Upper lobe of right lung (tissue), 1 donor: Measurements from ENCODE around the gene CFAP20. TPM values are rescaled to one million over a fixed set of nuclear protein-coding genes. Genes with fewer than 3 reads are reported as not detected.

Source experiments
- ATAC-seq: fragments of 200-7000 bp; cut with Tn5 transposase; one replicate; pipeline ENCODE4 v1.9.1; 2020; ENCODE audit warnings: mild to moderate bottlenecking, moderate library complexity
- DNase-seq: peaks from one replicate; pipeline ENCODE4 v3.0.0-alpha.2; 2020
- H3K27ac ChIP-seq: fragments of 200-600 bp; one replicate; pipeline ENCODE4 v1.8.0; 2022
- H3K27me3 ChIP-seq: fragments of 200-600 bp; one replicate; pipeline ENCODE4 v1.8.0; 2022; ENCODE audit warnings: mild to moderate bottlenecking
- H3K36me3 ChIP-seq: fragments of 200-600 bp; one replicate; pipeline ENCODE4 v1.8.0; 2022
- H3K4me1 ChIP-seq: fragments of 200-600 bp; one replicate; pipeline ENCODE4 v1.8.0; 2022
- H3K4me3 ChIP-seq: fragments of 200-600 bp; one replicate; pipeline ENCODE4 v1.8.0; 2022; ENCODE audit warnings: mild to moderate bottlenecking
- H3K9me3 ChIP-seq: fragments of 200-600 bp; one replicate; pipeline ENCODE4 v1.8.0; 2022
- intact Hi-C: fragments of 100-400 bp; cut with DNase I; formaldehyde crosslinking; loops from one replicate; pipeline ENCODE4 v1.11.0; 2022
- total RNA-seq: library from RNA; stranded (reverse); fragmentation: NEBNext Ultra II Directional; extraction: Animal tissue kit (Norgen Biotek cat#: 25700); gene quantifications from one replicate; pipeline ENCODE4 v1.2.1, GENCODE V29; 2021
- TF ChIP-seq, protein P1 (sequence below): fragments of 200-600 bp; IDR thresholded peaks from one replicate; pipeline ENCODE4 v1.8.0; 2022; ENCODE audit warnings: antibody characterized with exemption
- donor health status: DM: no; HTN: yes; CAD: no; lungs with severe emphysema.

Gene CFAP20
- total RNA-seq, 1 donor from 2014 or later: 24.8 TPM

DNA sequence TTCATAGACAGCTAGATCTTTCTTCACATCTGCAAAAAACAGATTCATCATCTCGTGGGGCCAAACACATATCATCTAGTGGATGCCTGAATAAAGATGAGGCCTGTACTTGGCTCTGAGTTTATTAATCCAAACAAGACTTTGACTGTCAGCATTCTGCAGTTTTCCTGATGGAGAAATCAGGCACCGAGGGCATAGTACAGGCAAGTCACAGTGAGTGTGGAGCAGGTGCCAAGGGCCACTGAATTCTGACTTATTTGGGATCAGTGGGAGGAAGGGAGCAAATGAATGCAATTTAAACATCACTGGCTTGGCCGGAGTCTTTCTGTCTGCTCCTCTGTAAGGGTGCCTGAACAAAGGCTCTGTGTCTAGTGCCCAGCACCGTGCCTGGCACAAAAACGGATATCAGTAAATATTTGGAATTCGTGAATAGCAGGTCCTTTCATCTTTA lies 975 bp downstream of the CFAP20 start:
- H3K36me3 ChIP-seq: no peaks in the 10 kb centered on the region
- peak overlapping the region; percentile 88 for H3K27ac ChIP-seq
- peaks cover 33% of the 10 kb centered on the region for H3K4me1 ChIP-seq
- TF ChIP-seq, protein P1, sequence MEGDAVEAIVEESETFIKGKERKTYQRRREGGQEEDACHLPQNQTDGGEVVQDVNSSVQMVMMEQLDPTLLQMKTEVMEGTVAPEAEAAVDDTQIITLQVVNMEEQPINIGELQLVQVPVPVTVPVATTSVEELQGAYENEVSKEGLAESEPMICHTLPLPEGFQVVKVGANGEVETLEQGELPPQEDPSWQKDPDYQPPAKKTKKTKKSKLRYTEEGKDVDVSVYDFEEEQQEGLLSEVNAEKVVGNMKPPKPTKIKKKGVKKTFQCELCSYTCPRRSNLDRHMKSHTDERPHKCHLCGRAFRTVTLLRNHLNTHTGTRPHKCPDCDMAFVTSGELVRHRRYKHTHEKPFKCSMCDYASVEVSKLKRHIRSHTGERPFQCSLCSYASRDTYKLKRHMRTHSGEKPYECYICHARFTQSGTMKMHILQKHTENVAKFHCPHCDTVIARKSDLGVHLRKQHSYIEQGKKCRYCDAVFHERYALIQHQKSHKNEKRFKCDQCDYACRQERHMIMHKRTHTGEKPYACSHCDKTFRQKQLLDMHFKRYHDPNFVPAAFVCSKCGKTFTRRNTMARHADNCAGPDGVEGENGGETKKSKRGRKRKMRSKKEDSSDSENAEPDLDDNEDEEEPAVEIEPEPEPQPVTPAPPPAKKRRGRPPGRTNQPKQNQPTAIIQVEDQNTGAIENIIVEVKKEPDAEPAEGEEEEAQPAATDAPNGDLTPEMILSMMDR: no peak
- ATAC-seq (no peak), DNase-seq (no peak)
- H3K9me3 ChIP-seq: no peaks in the 10 kb centered on the region
- intact Hi-C loops: no loop called here
- peak overlapping the region; percentile 91 for H3K4me3 ChIP-seq
- H3K27me3 ChIP-seq: no peaks in the 10 kb centered on the region

DNA sequence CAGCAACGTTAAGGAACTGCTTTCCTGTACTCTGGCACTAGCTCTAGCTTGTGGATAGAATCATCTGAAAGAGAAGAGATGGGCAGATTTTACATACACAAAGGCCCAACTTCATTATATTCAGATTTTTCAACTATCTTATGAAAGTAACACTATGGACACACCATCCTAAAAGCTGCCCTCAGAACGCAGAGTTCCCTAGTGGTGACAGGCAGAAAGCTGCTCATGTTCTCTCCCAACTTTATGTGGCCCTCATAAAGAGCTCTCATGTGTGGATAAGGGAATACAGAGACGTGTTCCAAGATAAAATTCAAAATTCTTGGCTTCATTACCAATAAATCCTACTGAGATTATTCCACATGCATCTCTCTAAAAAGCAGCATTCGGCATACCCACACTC lies 1.5 kb downstream of the CFAP20 start:
- TF ChIP-seq, protein P1: no peak
- no peak for DNase-seq
- intact Hi-C loops: no loop called here
- H3K27ac ChIP-seq: peak overlapping the region; percentile 88
- H3K27me3 ChIP-seq: no peaks in the 10 kb centered on the region
- H3K9me3 ChIP-seq: no peaks in the 10 kb centered on the region
- peaks cover 33% of the 10 kb centered on the region for H3K4me1 ChIP-seq
- H3K36me3 ChIP-seq: no peaks in the 10 kb centered on the region
- ATAC-seq: no peak
- H3K4me3 ChIP-seq: peak overlapping the region; percentile 91

DNA sequence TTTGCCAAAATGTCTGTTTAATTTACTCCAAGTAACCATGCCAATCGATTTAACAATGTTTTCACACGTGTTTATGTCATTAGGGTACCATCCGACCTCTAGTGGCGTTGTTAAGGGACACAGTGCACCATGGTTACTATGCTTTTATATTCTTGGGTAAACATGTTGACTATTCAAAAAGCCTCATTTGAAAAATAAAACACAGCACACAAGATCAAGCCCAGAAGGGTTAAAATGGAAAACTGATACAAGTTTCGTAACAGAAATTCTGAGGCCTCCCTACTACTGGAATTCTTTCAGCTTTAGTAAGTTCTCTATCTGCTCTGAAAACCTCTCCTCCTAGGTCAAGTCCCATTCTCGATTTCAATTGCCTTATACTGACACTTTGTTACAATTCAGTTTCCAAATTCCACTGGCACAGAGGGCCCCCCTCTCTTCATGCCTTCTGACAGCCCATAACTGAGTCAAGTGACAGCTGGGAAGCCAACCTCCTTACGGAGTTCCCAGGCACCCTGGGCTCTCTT lies 2.1 kb downstream of the CFAP20 start:
- intact Hi-C loops: no loop called here
- no peak for DNase-seq

DNA sequence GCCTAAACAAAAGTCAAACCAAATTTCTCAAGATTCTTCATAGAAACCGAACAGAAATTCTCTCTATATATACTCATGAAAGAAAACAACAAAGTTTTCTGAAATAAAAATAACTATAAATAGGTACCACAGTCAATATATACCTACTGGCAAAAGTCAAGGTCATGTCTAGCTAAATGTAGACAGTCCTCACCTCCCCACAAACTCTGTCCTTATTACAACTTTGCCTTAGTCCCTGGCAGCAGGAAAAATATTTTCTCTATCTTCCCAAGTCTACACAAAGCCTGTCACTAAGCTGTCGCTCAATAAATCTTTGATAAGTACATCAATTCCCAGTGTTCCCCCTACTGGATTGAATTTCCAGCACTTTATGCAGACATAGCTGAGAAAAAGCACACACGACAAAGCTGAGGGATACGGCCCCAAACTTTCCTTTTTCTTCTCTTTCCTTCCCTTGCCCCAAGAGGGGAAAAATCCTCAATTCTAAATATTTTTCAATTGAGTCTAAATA lies 2.7 kb downstream of the CFAP20 start:
- peak overlapping the region; percentile 60 for H3K27ac ChIP-seq
- ATAC-seq (no peak), DNase-seq (no peak)
- H3K4me3 ChIP-seq: peak overlapping the region; percentile 91
- H3K9me3 ChIP-seq: no peaks in the 10 kb centered on the region
- intact Hi-C loops: no loop called here
- no peaks in the 10 kb centered on the region for H3K36me3 ChIP-seq
- peaks cover 41% of the 10 kb centered on the region for H3K4me1 ChIP-seq
- H3K27me3 ChIP-seq: no peaks in the 10 kb centered on the region
- TF ChIP-seq, protein P1: no peak

More for the DNA sequence above, 2.1 kb downstream of the CFAP20 start:
- no peaks in the 10 kb centered on the region for H3K9me3 ChIP-seq
- H3K36me3 ChIP-seq: no peaks in the 10 kb centered on the region
- TF ChIP-seq, protein P1: peak; percentile 32
- peaks cover 36% of the 10 kb centered on the region for H3K4me1 ChIP-seq
- peak overlapping the region; percentile 91 for H3K4me3 ChIP-seq
- H3K27ac ChIP-seq: peak overlapping the region; percentile 60
- no peak for ATAC-seq
- H3K27me3 ChIP-seq: no peaks in the 10 kb centered on the region

DNA sequence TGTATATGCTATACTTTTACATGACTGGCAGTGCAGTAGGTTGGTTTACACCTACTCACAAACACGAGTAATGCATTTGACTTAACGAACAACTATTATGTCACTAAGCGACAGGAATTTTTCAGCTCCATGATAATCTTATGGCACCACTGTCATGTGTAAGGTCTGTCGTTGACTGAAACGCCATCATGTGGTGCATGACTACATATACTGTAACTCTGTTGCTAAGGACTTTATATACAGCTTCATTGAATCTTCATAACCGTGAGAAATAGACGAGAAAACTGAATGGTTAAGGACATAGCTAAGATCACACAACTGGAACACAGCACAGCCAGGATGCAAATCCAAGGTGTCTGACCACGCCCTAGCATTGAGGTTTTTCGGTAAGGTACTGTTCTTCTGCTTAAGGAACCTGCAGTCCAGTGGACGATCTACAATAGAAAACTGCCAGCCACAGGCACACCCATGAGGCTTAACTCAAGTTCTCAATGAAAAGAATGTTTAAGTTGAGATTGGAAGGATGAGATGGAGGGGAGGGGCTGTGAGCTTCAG lies 3.3 kb downstream of the CFAP20 start:
- no peak overlapping the region for H3K4me3 ChIP-seq
- ATAC-seq: no peak
- H3K4me1 ChIP-seq: peaks cover 48% of the 10 kb centered on the region
- DNase-seq: no peak
- intact Hi-C loops: no loop called here
- TF ChIP-seq, protein P1: no peak
- H3K9me3 ChIP-seq: no peaks in the 10 kb centered on the region
- no peaks in the 10 kb centered on the region for H3K27me3 ChIP-seq
- H3K27ac ChIP-seq: peak overlapping the region; percentile 60
- H3K36me3 ChIP-seq: no peaks in the 10 kb centered on the region
